Mucosa of gallbladder (tissue), 1 donor: ENCODE measurements around the gene CMTM5. TPM values are rescaled to one million over a fixed set of nuclear protein-coding genes. Genes with fewer than 3 reads are reported as not detected.
"Not testable (repeated sequence)": the region's sequence is repeated elsewhere in the genome, so short reads cannot be mapped to it uniquely, and the experiment has no call there.

ENCODE experiments used
- DNase-seq: peaks from one replicate; pipeline ENCODE4 v3.0.0-alpha.2; 2020; ENCODE audit warnings: low spot score
- total RNA-seq: library from RNA; stranded (reverse); gene quantifications from one replicate; pipeline ENCODE4 v1.2.1, GENCODE V29; 2021
- donor health status: DM: no; HTN: no; CAD: no.

CMTM5 gene
- total RNA-seq, 1 donor from 2014 or later = 2.2 TPM

DNA sequence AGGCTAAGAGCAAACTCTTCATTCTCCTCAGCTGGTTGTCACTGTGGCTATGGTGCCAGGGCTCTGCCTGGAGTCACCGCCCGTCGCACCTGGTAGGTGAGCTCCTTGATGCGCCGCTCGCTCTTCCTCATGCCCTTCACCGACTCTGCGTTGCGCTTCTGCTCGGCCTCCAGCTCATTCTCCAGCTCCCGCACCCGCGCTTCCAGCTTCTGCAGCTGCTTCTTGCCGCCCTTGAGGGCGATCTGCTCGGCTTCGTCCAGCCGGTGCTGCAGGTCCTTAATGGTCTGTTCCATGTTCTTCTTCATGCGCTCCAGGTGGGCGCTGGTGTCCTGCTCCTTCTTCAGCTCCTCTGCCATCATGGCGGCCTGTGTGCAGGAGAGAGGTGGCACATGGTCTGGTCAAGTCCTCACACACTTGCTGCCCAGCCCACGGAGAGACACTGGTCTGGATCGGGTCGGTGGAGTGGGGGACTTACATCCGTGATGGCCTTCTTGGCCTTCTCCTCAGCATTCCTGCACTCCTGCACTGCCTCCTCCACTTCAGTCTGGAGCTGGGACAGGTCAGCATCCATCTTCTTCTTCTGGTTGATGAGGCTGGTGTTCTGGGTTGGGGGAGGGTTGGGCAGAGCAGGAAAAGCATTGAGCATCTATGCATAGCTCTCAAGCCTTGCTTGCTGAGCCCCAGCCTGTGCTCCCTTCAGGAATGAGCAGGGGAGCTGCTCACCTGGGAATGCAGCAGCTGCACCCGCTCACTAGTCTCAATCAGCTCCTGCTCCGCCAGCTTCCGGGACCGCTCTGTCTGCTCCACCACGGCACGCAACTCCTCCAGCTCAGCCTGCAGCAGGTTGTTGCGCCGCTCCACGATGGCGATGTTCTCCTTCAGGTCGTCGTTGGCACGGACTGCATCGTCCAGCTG lies 38.3 kb downstream of the CMTM5 start:
- DNase-seq = no peak

- DNase-seq = no peak
Measured at GRCh38 chr14:23415821-23416778, 39.3 kb downstream of the CMTM5 start.

GRCh38 chr14:23416801-23417200 lies 40.0 kb downstream of the CMTM5 start:
- DNase-seq = no peak

- not testable (repeated sequence) for DNase-seq
Measured at GRCh38 chr14:23417269-23417668, 40.4 kb downstream of the CMTM5 start.

DNA sequence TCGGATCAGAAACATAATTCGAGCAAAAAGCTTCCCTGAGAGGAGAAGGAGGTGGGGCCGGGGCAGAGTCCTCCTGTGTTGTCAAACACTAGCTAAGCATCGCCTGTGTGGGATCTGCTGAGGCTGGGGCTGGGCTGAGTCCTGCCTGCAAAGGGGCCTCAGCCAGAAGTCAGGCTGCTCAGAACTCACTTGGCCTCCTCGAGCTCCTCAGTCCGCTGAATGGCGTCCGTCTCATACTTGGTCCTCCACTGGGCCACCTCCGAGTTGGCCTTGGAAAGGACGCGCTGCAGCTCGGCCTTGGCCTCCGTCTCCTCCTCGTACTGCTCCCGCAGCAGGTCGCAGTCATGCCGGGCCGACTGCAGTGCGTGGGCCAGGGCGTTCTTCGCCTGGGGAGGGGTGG lies 41.2 kb downstream of the CMTM5 start:
- no peak for DNase-seq

GRCh38 chr14:23419646-23420045 lies 42.8 kb downstream of the CMTM5 start:
- DNase-seq = not testable (repeated sequence)

GRCh38 chr14:23421594-23421993 lies 44.7 kb downstream of the CMTM5 start:
- no peak for DNase-seq

- DNase-seq = no peak
Measured at GRCh38 chr14:23423657-23424056, 46.8 kb downstream of the CMTM5 start.

DNA sequence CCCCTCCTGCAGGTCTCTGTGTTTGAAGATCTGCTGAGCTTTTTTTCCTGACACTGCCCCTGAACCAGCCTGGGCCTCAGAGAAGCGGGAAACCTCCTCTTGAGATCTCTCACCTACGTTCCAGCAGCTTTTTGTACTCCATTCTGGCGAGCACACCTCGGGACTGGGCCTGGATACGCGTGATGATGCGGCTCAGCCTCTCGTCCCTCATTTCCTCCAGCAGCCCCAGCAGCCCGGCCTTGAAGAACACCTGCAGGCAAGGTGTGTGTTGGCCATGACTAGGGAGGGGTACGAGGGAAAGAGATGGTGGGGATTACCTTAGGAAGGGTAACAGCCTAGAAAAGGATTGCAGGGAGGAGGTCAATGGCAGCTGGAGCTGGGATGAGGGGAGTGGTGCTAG lies 48.3 kb downstream of the CMTM5 start:
- DNase-seq = no peak

- DNase-seq = not testable (repeated sequence)
Measured at GRCh38 chr14:23425798-23426197, 49.0 kb downstream of the CMTM5 start.

DNA sequence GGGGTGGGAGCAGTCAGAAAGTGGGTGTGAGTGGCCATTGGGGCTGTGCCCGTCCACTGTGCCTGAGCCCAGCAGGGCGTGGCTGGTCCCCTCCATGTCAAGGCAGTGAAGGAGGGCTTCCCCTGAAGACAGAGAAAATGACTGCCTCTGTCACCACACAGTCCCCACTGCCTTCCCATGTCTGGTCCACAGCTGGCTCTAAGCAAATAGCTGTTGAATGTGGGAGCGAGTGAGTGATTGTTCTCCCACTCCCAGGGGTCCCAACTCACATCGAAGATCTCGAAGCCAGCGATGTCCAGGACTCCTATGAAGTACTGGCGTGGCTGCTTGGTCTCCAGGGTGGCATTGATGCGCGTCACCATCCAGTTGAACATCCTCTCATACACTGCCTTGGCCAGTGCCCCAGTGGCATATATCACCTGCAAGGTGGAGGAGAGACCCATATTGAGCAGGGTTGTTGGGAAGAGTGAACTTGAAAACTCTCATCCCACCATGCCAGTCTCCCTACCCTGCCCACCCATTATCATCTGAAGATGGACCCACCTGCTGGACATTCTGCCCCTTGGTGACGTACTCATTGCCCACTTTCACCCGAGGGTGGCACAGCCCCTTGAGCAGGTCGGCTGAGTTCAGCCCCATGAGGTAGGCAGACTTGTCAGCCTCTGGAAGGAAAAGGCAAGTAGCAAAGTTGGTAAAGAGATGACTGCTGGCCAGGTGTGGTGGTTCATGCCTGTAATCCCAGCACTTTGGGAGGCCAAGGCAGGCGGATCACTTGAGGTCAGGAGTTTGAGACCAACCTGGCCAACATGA lies 52.0 kb downstream of the CMTM5 start:
- DNase-seq = no peak

Other genes starting within 250 kb of the CMTM5 start
- gene SLC7A8, start 193.4 kb upstream of the CMTM5 start, total RNA-seq = 98.5 TPM
- gene RNF212B, start 139.1 kb upstream of the CMTM5 start, total RNA-seq = 0.20 TPM
- 26.0 TPM for gene HOMEZ, start 90.9 kb upstream of the CMTM5 start, total RNA-seq
- 24.4 TPM for gene PPP1R3E, start 74.2 kb upstream of the CMTM5 start, total RNA-seq
- 54.2 TPM for gene BCL2L2, start 70.2 kb upstream of the CMTM5 start, total RNA-seq
- gene PABPN1, start 55.6 kb upstream of the CMTM5 start, total RNA-seq = 186 TPM
- 64.3 TPM for gene SLC22A17, start 24.2 kb upstream of the CMTM5 start, total RNA-seq
- 10.8 TPM for gene EFS, start 11.9 kb upstream of the CMTM5 start, total RNA-seq
- not detected for gene IL25, start 4.2 kb upstream of the CMTM5 start, total RNA-seq
- not detected for gene MYH6, start 31.2 kb downstream of the CMTM5 start, total RNA-seq
- 0.12 TPM for gene MYH7, start 58.6 kb downstream of the CMTM5 start, total RNA-seq
- gene NGDN, start 92.7 kb downstream of the CMTM5 start, total RNA-seq = 22.9 TPM
- gene ZFHX2, start 174.7 kb downstream of the CMTM5 start, total RNA-seq = 12.5 TPM
- 29.1 TPM for gene THTPA, start 179.2 kb downstream of the CMTM5 start, total RNA-seq
- gene AP1G2, start 190.7 kb downstream of the CMTM5 start, total RNA-seq = 294 TPM
- gene JPH4, start 201.7 kb downstream of the CMTM5 start, total RNA-seq = 1.2 TPM